ENCODE measurements around the gene PDE4B. TPM values are rescaled to one million over a fixed set of nuclear protein-coding genes. Genes with fewer than 3 reads are reported as not detected.
"Not testable (repeated sequence)": the region's sequence is repeated elsewhere in the genome, so short reads cannot be mapped to it uniquely, and the experiment has no call there.

Gene PDE4B
- total RNA-seq, 1 donor from 2014 or later = 12.0 TPM

DNA sequence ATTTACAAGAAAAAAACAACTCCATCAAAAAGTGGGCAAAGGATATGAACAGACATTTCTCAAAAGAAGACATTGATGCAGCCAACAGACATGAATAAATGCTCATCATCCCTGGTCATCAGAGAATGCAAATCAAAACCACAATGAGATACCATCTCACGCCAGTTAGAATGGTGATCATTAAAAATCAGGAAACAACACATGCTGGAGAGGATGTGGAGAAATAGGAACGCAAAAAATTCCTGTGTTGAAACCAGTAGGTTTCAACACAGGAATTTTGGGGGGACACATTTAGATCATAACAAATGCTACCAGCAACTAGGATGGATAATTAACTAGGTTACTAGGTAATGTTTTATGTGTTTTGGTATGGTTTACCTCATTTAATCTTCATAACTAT lies 529.8 kb downstream of the PDE4B start:
- ATAC-seq; DNase-seq (ENCODE audit: missing footprints); intact Hi-C loops (cut with DNase I): not testable (repeated sequence)

- intact Hi-C loops (cut with DNase I) = no loop called here
- DNase-seq (ENCODE audit: missing footprints) = no peak
- no peak for ATAC-seq
Observed at GRCh38 chr1:66323958-66324625, 531.4 kb downstream of the PDE4B start.

GRCh38 chr1:66325594-66326380 lies 533.1 kb downstream of the PDE4B start:
- intact Hi-C loops (cut with DNase I) = no loop called here
- no peak for DNase-seq (ENCODE audit: missing footprints)
- no peak for ATAC-seq

DNA sequence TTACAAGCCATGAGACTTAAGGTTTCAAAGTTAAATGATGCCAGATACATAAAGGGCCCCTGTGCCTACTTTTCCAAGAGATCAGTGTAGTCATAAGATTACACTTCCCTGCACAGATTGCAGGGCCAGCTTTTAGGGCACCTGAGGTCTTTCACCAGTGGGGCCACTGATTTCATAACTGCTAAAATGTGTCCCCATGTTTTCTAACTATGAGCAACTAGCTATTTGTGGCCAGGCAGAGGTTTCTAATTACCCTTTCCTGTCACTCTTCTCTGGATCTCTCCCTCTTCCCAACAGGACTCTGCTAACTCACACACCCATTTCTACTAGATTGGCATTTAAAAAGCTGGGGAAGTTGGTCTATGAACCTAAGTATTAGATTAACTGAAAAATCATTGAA lies 534.2 kb downstream of the PDE4B start:
- intact Hi-C loops (cut with DNase I) = no loop called here
- ATAC-seq (no peak), DNase-seq (ENCODE audit: missing footprints) (no peak)

DNA sequence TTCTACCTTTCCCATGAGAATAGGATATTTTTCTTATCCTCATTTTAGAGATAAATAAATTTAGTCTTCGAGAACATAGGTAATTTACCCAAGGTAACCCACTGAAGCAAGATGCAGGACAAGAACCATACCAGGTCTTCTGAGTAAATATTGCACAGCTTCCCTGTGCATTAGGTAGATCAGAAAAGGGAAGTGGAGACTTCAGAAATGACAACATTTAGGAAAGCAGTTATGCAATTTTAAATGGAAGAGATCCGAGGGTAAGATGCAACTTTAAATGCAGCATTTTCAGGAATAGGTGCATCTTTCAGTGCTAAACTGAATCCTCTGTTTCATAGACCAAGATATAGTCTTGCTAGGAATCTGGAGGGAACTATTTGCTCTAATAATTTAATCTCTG lies 534.9 kb downstream of the PDE4B start:
- no peak for DNase-seq (ENCODE audit: missing footprints)
- intact Hi-C loops (cut with DNase I) = no loop called here
- no peak for ATAC-seq

GRCh38 chr1:66328896-66329295 lies 536.2 kb downstream of the PDE4B start:
- DNase-seq (ENCODE audit: missing footprints) = no peak
- ATAC-seq = no peak
- intact Hi-C loops (cut with DNase I) = no loop called here

DNA sequence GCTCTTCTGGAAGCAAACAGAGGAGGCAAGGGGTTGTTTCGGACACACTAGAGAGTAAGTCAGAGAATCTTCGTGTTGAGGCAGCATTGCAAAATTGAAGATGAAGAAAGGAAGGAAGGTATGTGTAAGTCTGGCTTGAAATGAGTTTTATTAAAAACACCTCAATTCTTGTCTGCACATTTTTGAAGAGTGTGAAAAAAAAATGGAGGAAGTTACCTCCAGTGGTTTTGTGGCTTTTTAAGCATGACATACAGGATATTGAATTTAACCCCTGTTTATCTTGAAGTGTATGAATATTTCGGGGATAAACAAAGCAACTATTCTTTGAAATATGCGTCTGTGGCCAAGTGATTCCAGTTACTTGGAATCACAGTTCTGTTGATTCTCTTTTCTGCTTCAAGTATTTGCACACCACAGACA lies 538.0 kb downstream of the PDE4B start:
- DNase-seq (ENCODE audit: missing footprints) (no peak), ATAC-seq (no peak)
- intact Hi-C loops (cut with DNase I) = no loop called here

DNA sequence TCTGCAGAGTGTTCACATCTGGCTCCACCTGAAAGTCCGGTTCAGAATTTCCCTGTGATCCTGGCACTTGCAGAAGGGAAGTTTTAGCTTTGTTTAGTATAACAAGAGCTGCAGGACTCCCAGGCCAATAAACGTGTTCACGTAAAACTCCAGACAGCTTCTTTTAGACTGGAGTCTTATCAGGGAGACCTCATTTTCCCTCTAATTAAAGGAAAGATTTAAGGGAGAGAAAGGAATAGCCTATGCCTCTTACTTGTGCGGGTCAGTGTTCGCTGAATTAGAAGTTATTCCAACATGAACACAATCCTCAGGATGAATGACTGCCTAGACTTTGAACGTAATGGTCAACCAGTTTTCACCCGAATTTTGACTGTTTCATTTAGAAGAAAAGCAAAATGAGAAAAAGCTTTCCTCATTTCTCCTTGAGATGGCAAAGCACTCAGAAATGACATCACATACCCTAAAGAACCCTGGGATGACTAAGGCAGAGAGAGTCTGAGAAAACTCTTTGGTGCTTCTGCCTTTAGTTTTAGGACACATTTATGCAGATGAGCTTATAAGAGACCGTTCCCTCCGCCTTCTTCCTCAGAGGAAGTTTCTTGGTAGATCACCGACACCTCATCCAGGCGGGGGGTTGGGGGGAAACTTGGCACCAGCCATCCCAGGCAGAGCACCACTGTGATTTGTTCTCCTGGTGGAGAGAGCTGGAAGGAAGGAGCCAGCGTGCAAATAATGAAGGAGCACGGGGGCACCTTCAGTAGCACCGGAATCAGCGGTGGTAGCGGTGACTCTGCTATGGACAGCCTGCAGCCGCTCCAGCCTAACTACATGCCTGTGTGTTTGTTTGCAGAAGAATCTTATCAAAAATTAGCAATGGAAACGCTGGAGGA lies 539.2 kb downstream of the PDE4B start:
- intact Hi-C loops (cut with DNase I) = loop anchor here (1.0 kb wide), 1 partner anchor 61 kb away; no protein-coding TSS in a partner anchor
- DNase-seq (ENCODE audit: missing footprints) (peak; percentile 80), ATAC-seq (peak; percentile 70)

- no peak for DNase-seq (ENCODE audit: missing footprints)
- intact Hi-C loops (cut with DNase I) = loop anchor here (1.0 kb wide), 1 partner anchor 61 kb away; no protein-coding TSS in a partner anchor
- peak; percentile 8 for ATAC-seq
Observed at GRCh38 chr1:66332548-66332901, 539.8 kb downstream of the PDE4B start.

DNA sequence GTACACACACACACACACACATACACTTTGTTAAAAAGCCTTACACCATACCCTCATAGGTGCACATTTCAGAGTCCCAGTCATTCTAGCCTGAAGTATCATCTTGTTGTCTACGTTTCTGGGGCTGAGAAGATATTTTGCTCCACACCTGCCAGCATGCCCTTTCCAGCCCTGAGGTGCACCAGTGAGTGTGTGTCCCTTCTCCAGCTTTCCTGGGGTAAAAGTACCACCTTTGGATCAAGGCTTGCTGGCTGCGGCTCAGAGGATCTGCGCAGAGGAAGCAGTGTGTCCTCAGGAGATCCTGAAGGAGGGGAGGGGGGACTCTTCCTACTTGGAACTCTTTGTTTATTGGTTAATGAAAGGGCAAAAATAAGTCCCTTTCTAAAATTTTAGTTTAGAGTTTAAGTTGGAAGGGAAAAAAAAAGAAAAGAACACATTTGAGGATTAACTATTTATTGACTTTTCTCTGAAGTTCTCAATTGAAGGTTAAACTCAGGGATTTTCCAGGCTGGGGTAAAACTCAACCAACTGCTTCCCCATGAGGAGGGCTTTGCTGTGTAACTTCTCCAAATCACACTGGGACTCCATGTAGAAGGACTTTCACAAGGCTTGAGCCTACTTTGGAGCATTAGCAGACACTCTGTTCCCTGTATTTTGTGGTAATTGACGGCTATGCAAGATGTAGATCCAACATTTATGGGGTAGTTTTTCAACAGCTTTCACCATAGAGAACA lies 540.9 kb downstream of the PDE4B start:
- intact Hi-C loops (cut with DNase I) = loop anchor here (2.0 kb wide), 1 partner anchor 113 kb away; no protein-coding TSS in a partner anchor
- ATAC-seq (peak; percentile 29), DNase-seq (ENCODE audit: missing footprints) (peak; percentile 59)

- no peak for DNase-seq (ENCODE audit: missing footprints)
- intact Hi-C loops (cut with DNase I) = loop anchor here (2.0 kb wide), 1 partner anchor 112 kb away; no protein-coding TSS in a partner anchor
- no peak for ATAC-seq
Observed at GRCh38 chr1:66334318-66334717, 541.6 kb downstream of the PDE4B start.

- intact Hi-C loops (cut with DNase I) = loop anchor here (2.0 kb wide), 1 partner anchor 112 kb away; no protein-coding TSS in a partner anchor
- DNase-seq (ENCODE audit: missing footprints) (no peak), ATAC-seq (no peak)
Observed at GRCh38 chr1:66335125-66335524, 542.4 kb downstream of the PDE4B start.

DNA sequence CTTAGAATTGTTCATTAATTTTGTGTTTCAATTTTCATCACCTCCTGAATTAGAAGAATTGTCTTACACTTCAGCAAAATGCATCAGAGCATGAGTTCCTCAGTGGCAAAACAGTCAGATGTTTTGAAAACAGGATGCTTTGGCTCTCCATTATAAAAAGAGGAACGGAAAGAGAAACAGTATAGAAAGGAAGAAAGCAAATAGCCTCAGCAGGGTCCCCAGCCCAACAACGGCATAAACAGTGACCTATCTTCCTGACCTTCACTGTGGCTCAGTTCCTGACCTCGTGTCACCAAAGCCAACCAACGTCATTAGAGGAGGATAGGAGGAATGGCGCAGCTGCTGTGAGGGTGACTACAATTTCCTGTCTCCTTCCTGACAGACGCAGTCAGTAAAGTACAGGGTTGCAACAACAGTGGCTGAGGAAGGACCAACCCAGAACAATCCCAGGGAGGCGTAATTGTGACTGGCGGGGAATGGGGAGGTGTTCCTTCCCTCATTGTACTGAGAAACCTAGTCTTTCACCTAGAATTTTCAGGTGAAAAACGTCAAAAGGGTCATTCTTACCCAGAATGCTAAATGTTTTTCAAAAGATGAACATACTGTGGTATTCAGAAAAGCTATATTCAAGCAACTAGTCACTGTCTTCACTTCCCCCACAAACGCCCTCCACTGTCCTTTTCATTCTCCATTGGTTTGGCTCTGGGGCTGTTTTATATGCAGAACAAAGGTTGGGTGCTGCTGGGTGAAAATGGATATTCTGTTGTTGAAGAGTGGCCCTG lies 543.4 kb downstream of the PDE4B start:
- intact Hi-C loops (cut with DNase I) = loop anchor here (2.0 kb wide), 1 partner anchor 111 kb away; no protein-coding TSS in a partner anchor
- DNase-seq (ENCODE audit: missing footprints) = peak; percentile 85
- peak; percentile 86 for ATAC-seq

- ATAC-seq = no peak
- intact Hi-C loops (cut with DNase I) = no loop called here
- DNase-seq (ENCODE audit: missing footprints) = no peak
Observed at GRCh38 chr1:66336641-66336990, 543.9 kb downstream of the PDE4B start.

- ATAC-seq (no peak), DNase-seq (ENCODE audit: missing footprints) (peak; percentile 61)
- intact Hi-C loops (cut with DNase I) = no loop called here
Observed at GRCh38 chr1:66337249-66337648, 544.6 kb downstream of the PDE4B start.

DNA sequence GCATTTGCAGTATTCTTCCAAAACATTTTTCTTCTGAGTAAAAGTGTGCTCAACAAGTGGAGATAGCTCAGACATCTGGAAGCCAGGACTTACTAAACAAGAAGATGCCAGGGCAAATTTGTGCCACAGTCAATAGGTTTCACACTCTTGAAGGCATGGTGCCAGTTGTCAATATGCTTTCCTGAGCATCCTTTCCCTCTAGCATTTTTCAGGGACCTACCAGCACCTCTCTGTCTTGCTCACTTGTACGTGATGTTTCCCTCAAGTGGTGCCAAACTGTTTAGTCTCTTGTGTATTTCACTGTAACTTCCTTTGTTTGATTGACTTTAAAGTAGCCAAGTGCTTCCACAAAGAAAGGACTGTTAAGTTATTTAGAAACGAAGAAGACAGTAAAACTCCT lies 547.2 kb downstream of the PDE4B start:
- intact Hi-C loops (cut with DNase I) = loop anchor here (2.0 kb wide), 1 partner anchor 75 kb away; no protein-coding TSS in a partner anchor
- no peak for ATAC-seq
- DNase-seq (ENCODE audit: missing footprints) = no peak

- DNase-seq (ENCODE audit: missing footprints) (no peak), ATAC-seq (no peak)
- intact Hi-C loops (cut with DNase I) = loop anchor here (2.0 kb wide), 1 partner anchor 73 kb away; no protein-coding TSS in a partner anchor
Observed at GRCh38 chr1:66341446-66342089, 548.9 kb downstream of the PDE4B start.

Measured in Right ventricle myocardium inferior (tissue), 1 donor.